B cell (primary cell): ENCODE results near the gene ABCD2.

Experiments
- EZH2 ChIP-seq: IDR thresholded peaks from 2 replicates; pipeline ENCODE4 v1.6.1; 2012; ENCODE audit warnings: borderline replicate concordance, low read depth, mild to moderate bottlenecking, moderate library complexity, low read length; ENCODE audit not compliant: insufficient read depth, poor library complexity, severe bottlenecking
- TF ChIP-seq, protein P1 (sequence below): fragments of 200-600 bp; IDR thresholded peaks from one replicate; pipeline ENCODE4 v1.8.0; 2022; ENCODE audit warnings: antibody characterized with exemption, mild to moderate bottlenecking

DNA sequence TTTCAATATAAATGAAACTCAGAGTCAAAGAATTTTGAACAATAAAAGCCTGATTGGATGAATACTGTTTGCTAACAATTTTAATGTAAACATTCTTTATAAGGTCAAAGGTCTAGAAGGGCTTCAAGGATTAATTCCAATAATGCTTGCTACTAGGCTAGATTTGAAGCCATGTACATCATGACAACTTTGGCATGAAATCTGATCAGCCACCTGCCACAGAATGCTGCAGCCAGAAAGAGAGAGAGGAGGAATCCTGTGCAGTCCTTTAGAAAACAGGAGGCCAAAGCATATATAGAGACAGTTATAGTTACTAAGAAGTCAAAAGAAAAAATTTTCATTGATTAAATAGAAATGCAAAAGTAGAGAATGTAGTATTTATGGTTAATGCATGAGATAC, 47.1 kb downstream of the ABCD2 start:
- TF ChIP-seq, protein P1, sequence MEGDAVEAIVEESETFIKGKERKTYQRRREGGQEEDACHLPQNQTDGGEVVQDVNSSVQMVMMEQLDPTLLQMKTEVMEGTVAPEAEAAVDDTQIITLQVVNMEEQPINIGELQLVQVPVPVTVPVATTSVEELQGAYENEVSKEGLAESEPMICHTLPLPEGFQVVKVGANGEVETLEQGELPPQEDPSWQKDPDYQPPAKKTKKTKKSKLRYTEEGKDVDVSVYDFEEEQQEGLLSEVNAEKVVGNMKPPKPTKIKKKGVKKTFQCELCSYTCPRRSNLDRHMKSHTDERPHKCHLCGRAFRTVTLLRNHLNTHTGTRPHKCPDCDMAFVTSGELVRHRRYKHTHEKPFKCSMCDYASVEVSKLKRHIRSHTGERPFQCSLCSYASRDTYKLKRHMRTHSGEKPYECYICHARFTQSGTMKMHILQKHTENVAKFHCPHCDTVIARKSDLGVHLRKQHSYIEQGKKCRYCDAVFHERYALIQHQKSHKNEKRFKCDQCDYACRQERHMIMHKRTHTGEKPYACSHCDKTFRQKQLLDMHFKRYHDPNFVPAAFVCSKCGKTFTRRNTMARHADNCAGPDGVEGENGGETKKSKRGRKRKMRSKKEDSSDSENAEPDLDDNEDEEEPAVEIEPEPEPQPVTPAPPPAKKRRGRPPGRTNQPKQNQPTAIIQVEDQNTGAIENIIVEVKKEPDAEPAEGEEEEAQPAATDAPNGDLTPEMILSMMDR, result no peak
- no peak for TF ChIP-seq EZH2
